HuH-7 (cell line): ENCODE measurements around the gene IFFO2.

Source experiments
- DNase-seq: peaks from one replicate; pipeline ENCODE4 v3.0.0; 2011; ENCODE audit warnings: low spot score

Gene IFFO2

DNA sequence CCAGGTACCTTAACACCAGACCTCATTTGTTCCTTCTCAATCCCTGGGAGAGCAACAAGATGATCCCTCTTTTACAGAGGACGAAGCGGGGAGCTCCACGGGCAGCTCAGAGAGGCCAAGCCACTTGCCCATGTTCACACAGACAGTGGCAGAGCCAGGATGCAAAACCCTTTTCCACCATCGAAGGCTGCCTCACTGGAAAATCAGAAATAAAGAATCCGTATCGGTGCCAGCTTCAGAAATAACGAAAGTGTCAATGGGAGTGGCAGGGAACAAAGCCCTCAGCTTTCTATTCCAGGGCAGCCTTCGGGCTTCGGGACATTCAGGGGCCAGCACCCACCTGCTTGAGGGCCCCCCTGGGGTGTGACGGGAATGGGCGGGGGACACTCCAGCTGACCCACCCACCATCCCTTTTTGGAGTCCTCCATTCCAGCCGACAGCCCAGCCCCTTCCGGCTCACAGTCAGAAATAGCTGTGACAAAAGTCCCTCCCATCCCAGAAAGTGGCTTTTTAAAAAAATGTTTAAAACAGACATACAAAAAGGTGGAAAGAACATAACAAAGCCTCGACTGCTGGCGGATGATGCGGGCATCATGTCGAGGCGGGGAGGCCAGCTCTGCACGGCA lies 6.0 kb downstream of the IFFO2 start:
- no peak for DNase-seq

DNA sequence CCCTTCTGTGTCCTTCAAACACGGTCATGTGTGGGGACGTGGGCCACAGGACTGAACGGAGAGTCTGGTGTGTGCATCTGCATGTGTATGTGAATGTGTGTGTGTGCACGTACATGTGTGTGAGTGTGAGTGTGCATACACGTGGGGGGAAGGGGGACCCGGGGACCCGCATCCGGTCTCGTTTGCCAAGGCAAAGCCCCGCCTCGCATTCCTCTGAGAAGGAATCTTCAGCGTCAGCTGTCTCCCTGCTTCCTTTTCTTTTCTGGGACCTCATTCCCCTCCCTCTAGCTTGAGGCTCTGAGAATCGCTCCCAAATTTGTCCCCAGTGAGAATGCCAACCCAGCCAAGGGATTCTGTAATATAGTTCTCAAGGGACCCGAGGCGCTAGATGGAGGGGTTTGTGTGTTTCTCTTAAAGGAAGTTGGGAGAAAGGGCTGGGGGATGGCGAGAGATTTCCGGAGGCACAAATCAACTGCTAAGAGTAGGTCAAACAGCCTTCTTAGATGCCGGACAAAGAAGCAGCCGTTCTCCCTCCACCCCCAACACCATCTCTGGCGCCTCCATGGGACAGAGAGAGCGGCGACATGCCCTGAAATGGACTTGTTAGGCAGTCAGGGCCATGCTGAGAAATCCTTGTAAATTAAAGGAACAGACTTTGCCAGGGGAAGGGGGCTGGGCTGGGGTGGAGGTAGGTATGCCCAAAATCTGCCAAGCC lies 6.6 kb downstream of the IFFO2 start:
- DNase-seq: peak; percentile 49

DNA sequence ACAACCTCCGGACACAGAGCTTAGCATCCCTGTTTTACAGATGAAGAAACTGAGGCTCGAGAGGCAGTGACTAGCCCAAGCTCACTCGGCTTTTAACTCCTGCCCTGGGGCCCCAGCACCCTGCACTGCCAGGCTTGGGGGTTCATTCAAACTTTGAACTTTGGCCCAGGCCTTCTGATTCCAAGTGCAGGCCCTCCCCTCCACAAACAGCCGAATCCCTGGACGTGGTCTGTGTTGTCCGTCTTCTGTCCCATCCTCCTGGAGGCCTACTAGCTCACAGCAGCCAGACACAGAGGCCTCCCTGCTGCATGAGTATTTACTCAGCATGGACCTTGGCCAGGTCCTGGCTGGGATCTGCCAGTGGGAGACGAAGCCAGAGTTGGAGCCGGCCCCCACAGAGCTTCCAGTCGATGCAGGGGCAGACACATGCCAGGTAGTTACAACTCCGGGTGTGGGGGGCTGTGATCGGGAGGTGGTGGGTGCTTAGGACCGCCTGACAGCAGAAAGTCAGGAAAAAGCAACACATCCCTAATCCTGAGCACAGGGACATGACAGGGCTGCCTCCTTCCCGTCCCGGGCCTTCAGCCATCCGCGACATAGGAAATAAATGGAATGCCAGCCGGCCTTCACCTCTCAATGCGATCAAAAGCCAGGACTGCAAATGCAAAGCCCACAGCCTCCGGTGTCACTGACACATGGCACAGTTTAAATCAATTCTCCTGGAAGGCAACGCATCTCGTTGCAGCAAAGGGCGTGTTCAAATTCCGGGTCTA lies 7.4 kb downstream of the IFFO2 start:
- peak; percentile 85 for DNase-seq

DNA sequence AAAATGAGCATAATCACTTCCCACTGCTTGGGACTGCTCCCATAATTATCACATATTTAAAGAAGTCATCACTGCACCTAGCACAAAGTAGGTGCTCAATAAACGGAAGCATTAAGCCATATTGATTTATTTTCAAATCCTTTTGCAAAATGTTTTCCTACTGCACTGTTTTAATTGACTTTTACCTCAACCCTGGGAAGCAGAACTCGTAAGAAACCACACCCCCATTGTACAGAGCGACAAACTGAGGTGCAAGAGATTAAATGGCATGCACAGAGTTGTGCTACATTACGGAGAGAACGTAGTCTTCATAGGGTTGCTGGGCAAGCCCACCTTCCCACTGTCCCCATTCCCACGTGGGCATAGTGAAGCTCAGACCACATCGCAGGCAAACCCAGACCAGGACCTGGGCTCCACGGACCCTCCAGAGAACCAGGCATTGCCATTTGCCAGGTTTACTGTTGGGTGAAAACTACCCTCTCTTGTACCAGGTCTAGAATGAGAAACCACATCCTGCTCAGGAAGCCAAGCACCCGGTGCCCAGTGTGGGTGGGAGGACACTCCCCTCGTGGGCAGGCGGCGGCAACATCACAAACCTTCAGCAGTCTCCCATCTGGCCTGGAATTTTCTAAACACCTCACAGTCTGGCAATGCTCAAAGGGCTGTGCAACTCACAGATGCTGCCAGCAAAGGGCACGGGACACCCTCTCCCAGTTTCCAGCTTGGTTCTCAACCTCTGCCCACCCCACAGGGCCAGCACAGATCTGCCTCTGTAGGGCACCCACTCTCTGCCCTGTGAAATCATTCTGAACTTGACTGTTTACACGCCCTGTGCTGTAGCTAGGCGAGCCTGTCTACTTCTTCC lies 8.2 kb downstream of the IFFO2 start:
- DNase-seq: no peak

DNA sequence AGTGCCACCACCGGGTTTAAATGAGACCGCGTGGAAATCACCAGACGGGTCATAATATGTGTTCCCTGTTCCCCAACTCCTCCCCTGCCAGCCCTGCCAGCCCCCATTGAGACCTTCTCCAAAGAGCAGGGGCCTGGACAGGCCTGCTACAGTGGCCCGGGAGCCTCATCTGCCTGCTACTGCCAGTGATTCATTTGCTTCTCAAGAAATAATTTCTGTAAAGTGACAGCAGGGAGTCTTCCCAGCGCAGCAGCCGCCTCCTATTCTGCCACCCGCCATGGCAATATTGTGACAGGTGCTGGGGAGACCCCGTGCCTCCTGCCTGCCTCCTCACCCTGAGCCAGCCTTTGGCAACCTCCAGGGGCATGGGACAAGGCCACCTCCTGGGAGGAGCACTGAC lies 8.9 kb downstream of the IFFO2 start:
- no peak for DNase-seq

DNA sequence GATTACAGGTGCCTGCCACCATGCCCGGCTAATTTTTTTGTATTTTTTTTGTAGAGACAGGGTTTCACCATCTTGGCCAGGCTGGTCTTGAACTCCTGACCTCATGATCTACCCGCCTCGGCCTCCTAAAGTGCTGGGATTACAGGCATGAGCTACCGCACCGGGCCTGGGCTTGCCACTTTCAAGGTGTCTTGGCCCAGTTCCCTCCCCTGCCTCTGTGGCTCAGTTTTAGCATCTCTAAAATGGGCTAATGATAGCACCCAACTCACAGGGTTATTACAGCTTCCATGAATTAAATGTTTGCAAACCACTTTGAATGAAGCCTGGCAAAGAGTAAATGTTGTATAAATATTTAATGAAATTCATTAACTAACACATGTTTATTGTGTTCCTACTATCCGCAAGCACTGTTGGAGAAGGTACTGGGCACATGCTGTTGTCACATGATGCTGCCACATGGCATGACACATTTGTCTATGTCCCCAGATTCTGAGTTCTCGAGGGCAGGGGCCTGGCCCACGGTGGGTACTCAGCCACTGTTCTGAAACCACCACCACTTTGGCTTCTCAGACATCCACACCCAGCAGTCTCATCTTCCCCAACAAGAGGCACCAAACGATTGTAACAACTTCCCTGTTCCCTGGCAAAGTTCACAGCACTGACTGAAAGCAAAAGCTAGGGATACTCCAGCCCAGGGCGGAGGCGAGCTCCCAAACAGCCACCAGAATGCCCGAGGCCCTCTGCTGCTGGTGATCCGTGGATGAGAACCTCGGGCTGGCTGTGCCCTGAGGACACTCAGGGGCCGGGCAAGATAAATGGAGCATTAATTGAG lies 9.7 kb downstream of the IFFO2 start:
- no peak for DNase-seq

DNA sequence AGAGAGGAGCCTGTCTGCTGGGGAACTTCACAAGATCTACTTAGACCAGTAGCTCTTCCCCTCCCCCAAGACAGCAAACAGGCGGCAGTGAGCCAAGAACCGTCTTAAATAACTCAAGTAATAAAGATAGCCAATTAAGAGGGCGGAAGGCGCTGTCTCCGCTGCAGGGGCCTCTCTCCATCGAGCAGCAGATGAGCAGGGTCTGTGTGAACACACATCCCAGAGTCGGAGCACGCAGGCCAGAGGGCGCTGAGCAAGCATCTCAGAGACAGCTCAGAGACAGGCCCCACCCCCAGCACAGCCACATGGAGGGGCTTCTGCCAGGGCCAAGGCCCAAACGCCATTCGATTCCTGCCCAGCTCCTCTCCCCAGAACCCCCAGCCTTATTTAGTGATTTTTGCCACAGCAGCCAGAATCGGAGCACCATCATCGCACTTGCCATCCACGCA lies 11.1 kb downstream of the IFFO2 start:
- DNase-seq: no peak

DNA sequence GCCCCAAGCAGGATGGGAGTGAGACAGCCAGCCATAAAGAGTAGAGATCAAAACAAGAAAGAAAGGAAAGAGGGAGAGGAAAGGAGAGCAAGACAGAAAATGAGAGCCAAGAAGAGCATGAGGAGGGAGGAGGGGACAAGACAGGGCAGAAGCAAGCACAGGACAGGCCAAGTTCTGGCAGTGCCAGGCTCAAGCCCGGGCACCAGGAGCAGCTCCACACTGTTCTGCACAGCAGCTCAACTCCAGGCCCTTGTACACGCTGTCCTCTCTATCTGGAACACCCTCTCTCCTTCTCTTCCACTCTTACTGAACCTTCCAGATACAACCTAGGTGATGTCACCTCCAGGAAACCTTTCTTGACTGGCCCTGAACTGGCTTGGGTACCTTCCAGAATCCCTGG lies 11.7 kb downstream of the IFFO2 start:
- DNase-seq: no peak

DNA sequence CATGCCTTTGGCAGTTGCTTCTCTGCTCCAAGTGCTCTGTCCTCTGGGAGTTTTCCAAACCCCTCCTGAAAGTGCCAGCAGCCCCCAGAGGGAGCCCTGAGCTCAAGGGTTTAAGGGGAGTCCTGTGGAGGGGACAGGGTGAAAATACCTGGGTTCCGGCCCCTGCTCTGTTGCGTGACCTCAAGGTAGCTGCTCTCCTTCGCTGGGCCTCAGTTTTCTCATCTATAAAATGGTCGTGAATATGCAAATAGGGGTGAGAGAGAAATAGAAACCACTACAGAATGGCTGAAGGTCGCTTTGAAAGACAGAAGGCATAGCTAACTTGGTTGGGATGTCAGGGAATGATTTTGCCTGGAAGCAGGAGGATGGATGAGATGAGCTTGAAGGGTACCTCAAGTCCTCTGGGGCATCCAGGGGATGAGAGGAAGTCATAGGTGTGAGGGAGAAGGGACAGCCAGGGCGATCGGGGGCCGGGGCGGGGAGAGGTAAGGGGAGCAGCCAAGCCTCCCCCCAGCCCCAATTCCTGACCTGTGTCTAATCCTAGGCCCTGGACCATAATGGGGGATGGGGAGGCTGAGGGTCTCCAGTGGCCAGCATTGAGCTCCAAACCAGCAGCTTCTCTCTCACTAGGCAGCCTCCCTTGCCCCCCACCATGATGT lies 12.4 kb downstream of the IFFO2 start:
- DNase-seq: no peak

DNA sequence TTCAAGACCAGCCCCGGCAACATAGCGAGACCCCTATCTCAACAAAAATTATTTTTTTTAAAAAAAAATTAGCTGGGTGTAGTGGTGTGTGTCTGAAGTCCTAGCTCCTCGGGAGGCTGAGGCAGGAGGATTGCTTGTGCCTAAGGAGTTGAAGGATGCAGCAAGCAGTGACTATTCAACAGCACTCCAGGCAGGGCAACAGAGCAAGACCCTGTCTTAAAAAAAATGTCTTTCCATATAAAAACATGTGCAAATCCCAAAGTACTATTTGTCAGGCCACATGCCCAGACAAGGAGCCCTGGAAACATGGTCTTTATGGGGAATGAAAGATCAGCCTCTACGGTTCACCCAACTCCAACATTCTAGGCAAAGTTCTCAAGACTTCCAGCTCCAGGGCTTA lies 13.3 kb downstream of the IFFO2 start:
- no peak for DNase-seq

DNA sequence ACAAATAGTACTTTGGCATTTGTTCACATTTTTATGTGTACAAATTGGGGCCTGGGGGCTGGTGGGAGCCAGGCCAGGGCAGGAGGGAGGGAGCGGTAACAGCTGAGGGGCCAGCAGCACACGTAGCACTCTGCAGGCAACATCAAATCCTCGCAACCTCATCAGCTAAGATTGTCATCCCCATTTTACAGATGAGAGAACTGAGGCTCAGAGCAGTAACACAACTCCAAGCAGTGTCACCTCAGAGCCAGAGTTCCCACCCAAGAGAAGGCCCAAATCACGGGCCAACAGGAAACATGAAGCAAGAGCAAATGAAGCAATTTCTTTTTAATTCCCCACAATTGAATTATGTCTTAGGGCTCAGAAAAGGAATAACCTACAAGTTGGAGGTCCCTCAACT lies 14.1 kb downstream of the IFFO2 start:
- no peak for DNase-seq

DNA sequence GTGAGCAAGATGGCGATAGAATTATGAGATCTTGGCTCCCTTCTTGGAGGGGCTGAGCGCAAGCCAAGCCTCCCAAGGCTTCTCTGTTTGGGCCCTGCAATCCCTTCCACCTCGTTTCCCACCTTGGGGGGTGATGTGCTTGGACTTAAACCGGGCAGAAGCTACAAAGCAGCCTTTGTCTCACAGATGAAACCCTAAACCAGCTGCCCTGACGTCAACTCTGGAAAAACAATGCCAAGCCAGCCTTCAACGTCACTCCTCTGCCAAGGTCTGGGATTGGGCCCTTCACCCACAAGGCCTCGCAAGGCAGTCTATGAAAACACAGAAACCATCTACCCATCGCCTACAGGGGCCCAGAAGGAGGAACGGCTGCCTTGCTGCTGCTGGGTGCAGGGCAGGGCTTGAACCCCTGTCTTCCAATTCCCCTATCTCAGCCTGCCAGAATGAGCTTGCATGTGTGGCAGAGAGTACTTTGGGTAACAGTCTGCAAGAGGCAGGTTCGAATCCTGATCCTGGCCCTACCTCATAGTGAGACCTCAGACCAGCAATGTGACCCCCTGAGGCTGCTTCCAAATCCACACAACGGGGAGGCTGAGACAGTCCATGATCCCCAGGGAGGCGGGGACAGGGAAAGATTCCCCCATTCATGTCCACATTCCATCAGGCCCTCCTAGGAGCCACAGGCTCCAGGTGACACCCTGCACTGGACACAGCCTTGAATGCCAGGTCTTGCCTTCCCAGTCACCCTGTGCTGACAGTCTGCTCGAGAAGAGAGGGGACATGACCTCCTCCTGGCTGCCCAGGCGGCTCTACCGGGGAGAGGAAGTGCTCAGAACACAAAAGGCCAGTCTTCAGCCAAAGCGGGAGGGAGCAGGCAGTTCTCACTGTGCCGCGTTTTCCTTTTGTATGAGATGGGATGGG lies 15.0 kb downstream of the IFFO2 start:
- DNase-seq: no peak

DNA sequence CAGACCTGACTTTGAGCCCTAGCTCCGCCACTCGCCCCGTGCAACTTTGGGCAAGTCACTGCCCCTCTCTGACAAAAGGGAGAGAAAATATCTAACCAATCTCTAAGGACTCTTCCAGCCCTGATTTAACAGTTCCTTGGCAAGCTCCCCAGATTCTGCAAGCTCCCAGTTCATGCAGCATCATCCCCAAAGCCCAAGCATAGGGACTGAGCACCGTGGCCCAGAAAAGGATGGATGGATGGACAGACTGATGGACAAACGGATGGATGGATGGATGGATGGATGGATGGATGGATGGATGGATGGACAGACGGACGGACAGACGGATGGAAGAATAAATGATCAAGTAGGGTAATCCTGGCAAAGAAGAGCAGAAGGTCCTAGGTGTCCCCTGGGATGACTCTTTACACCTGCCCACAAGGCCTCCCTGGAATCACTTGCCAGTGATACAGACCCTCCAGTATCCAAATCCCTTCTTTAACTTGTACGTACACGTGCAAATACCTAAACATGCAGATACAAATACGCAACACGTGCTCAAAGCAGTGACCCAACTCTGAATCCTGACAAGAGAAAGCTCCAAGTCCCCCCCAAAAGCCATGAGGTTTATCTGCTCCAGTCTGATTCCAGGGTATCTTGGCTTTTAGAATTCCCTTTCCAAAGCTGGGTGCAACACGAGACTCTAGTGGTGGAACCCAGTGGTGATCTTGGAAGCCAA lies 16.0 kb downstream of the IFFO2 start:
- DNase-seq: no peak

DNA sequence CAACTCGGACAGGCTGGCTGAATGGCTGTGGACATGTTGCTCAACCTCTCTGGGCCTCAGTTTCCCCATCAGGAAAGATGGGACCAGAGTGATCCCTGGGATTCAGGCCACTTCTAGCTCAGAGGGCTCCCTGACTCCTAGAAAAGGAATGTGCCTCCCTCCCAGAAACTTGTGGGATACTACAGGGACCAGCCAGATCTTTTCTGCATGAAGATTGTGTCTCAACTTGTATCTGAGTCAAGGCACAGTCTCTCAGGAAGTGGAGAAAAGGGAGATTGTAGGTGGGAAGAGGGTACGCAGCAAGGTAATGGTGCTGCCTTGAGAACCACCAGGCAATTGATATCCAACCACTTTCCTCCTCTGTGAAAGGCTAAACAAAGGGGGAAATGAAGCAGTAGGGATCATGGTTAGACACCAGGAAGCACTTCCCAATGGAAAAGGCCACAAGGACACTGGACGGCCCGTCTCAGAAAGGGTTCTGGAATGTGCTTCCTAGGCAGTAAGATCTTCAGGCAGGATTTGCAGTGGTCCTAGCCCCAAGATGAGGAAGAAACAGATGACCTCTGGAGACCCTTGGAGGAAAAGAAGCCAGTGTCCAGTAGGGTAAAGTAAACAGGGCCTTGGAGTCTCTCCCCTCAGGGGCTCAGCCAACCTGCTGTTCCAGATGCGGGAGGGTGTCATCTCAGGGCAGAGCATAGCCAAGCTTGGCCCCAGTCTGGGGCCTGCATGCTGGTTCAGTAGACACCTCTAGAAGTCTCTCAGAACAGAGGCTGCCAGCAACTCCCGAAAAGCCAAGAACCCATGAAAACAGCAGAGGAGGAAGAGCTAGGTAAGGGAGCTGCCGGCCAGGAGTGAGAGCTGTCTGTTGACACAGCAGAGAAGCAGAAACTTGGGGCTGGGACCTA lies 16.8 kb downstream of the IFFO2 start:
- DNase-seq: no peak

DNA sequence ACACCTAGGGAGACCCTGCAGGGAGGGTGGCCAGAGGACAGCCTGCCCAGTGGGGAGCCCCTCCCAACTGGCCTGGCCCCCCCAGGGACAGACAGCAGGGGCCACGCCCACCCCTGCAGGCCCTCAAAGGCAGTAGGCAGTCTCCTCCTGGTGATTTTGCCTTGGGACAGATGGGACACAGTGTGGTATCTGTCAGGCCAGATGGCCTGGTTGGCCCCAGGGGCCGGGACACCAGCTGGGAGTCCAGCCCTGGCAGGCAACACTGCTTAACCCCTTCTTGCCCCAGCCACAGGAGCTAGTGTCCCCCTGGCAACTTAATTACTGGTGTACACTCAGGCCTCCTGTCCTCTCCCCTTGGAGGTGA lies 17.8 kb downstream of the IFFO2 start:
- DNase-seq: no peak

DNA sequence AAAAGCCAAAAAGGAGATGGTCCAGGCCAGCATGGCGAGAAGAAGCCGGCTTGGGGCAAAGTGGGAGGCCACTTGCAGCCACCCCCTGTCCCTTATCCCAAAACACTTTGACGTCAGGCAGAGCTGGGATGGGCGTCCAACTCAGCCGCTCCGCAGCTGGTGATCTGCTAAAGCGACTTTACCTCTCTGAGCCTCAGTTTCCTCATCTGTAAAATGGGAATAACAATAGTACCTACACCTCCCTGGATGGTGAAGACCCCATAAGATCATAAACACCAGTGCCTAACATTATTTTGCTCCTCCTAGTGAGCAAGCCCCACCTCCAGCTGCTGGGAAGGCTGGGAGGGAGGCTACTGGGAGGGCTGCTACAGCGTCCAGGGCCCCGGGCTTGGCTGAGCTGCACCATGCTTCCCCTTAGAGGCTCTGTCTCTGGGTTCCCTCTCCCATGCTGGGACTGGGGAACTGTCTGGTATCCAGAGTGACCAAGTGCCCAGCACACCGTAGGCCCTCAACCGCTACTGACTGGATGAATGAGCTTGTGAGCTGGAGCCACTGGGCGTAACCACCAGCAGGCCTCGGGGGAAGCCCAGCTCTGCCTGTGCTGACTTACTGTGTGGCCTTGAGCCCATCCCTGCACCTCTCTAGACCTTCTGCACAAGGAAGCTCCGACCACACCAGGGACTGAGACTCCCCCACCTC lies 18.3 kb downstream of the IFFO2 start:
- DNase-seq: no peak

DNA sequence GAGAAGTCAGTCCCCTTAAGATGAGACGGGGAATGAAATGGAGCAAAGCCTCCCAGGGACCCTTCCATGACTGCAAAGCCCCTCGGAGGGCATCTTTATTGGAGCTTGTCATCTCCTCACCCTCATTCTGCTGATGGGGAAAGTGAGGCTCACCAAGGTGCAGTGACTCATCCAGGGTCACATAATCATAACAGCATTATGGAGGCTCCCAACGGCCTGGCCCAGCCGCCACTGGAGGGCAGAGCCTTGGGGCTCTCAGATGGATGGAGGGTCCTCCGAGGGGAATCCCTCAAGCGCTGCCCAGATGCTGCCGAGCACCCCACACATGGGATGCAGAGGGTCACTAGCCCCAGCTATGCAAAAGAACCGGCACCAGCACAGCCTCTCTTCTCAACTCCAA lies 18.9 kb downstream of the IFFO2 start:
- no peak for DNase-seq
